GM12878 (cell line): Measurements from ENCODE around the gene ADAMTS7. TPM values are rescaled to one million over a fixed set of nuclear protein-coding genes. Genes with fewer than 3 reads are reported as not detected.

ENCODE experiments used
- ATAC-seq: fragments of 200-7000 bp; cut with Tn5 transposase; 3 replicates; pipeline ENCODE4 v1.9.1; 2020; ENCODE audit warnings: mild to moderate bottlenecking, moderate library complexity
- BruUV-seq: library from RNA; stranded (reverse); fragments of 400-500 nt; replicated peaks from 2 replicates; lab custom pipeline; 2021; lab: Mats Ljungman, UMichigan
- CTCF ChIA-PET: fragments of 300-600 bp; sonication (Branson Sonifier 250); formaldehyde crosslinking; extraction: SDS; loops from one replicate; lab custom pipeline; 2021; ENCODE audit warnings: inconsistent platforms; lab: Yijun Ruan, JAX
- POLR2A ChIA-PET: fragments of 350-600 bp; formaldehyde crosslinking; extraction: SDS; loops from one replicate; lab custom pipeline; 2021; ENCODE audit warnings: inconsistent platforms; lab: Charles Lee
- RAD21 ChIA-PET: fragments of 300-600 bp; sonication (Branson Sonifier 250); formaldehyde crosslinking; loops from one replicate; lab custom pipeline; 2023; ENCODE audit warnings: antibody characterized with exemption; ENCODE audit not compliant: unreplicated experiment; lab: Charles Lee
- SMC1A ChIA-PET: fragments of 300-600 bp; sonication (Branson Sonifier 250); formaldehyde crosslinking; loops from one replicate; lab custom pipeline; 2023; ENCODE audit not compliant: unreplicated experiment, uncharacterized antibody; lab: Charles Lee
- DNase-seq: peaks from one replicate; pipeline ENCODE4 v3.0.0-alpha.2; 2011; ENCODE audit warnings: low read depth, low spot score
- FAIRE-seq: peaks from 3 replicates; lab custom pipeline; 2011; peaks lifted over from hg19 to GRCh38; lab: Jason Lieb, UNC
- H2AFZ ChIP-seq: 2 replicates; pipeline ENCODE4 v1.6.0; 2011; ENCODE audit warnings: low read depth, low read length, control low read depth; ENCODE audit not compliant: control insufficient read depth
- H3K27ac ChIP-seq: 2 replicates; pipeline ENCODE4 v1.5.1; 2011; ENCODE audit warnings: control low read depth; ENCODE audit not compliant: control insufficient read depth, insufficient read depth
- H3K27me3 ChIP-seq, 2 experiments: replicated peaks in 1 of 2; 2 replicates each; pipeline versions ENCODE4 v1.6.0 to v1.6.1; 2011; ENCODE audit warnings: low read length in 1 of 2; ENCODE audit not compliant: control insufficient read depth in 2 of 2, insufficient read depth in 2 of 2
- H3K36me3 ChIP-seq, 2 experiments: 2 replicates each; pipeline ENCODE4 v1.5.1; 2011; ENCODE audit warnings: low read length in 1 of 2; ENCODE audit not compliant: control insufficient read depth in 2 of 2, insufficient read depth in 2 of 2
- H3K4me1 ChIP-seq: 2 replicates; pipeline ENCODE4 v1.6.1; 2011; ENCODE audit warnings: mild to moderate bottlenecking, low read length, moderate library complexity, mixed read lengths; ENCODE audit not compliant: control insufficient read depth, insufficient read depth
- H3K4me2 ChIP-seq: 2 replicates; pipeline ENCODE4 v1.6.0; 2011; ENCODE audit warnings: control low read depth; ENCODE audit not compliant: control insufficient read depth, insufficient read depth
- H3K4me3 ChIP-seq: fragments of 200-600 bp; sonication (generic); 2 replicates; pipeline ENCODE4 v1.5.1; 2016
- H3K79me2 ChIP-seq: 2 replicates; pipeline ENCODE4 v1.6.0; 2011; ENCODE audit warnings: low read length; ENCODE audit not compliant: control insufficient read depth, insufficient read depth
- H3K9ac ChIP-seq: 2 replicates; pipeline ENCODE4 v1.8.0; 2011; ENCODE audit warnings: low read length, control low read depth, mixed read lengths; ENCODE audit not compliant: control insufficient read depth, insufficient read depth
- H3K9me3 ChIP-seq: replicated peaks from 3 replicates; pipeline ENCODE4 v1.5.1; 2011; ENCODE audit warnings: mild to moderate bottlenecking, low read length; ENCODE audit not compliant: control insufficient read depth, insufficient read depth
- H4K20me1 ChIP-seq: 2 replicates; pipeline ENCODE4 v1.6.0; 2011; ENCODE audit not compliant: control insufficient read depth, insufficient read depth
- HSF1 ChIP-seq: fragments of 150-350 bp; IDR thresholded peaks from 2 replicates; pipeline ENCODE4 v1.6.1; 2014; ENCODE audit warnings: mild to moderate bottlenecking, low read depth, low read length
- ZBTB4 ChIP-seq: fragments of 450-650 bp; formaldehyde crosslinking; IDR thresholded peaks from 2 replicates; pipeline ENCODE4 v1.4.0; 2022; ENCODE audit warnings: mild to moderate bottlenecking, moderate library complexity
- WGBS: methylation state at CpG from one replicate; pipeline ENCODE4 v1.1.6; 2016; ENCODE audit warnings: low lambda C conversion rate; ENCODE audit not compliant: insufficient replicate concordance, insufficient coverage; ENCODE audit errors: missing lambda C conversion rate; 5-methylcytosine and 5-hydroxymethylcytosine counted together
- in situ Hi-C: fragments of 300-500 bp; cut with MboI; formaldehyde crosslinking; loops from 9 replicates; pipeline ENCODE4 v1.14.3; 2018; ENCODE audit warnings: mixed read lengths
- intact Hi-C: fragments of 100-400 bp; cut with micrococcal nuclease; formaldehyde crosslinking; loops from one replicate; pipeline ENCODE4 v1.14.2; 2022; ENCODE audit not compliant: unreplicated experiment
- polyA plus RNA-seq, 11 experiments: library from polyadenylated mRNA; depleted of rRNA in 4 of 11; unstranded in 6 of 11; stranded (reverse) in 5 of 11; fragments of >200 nt; fragmentation: Nextera tagmentation in 4 of 11; fragmentation: Illumina TruSeq in 1 of 11; extraction: Ambion mirVana in 4 of 11; extraction: Trizol in 1 of 11; gene quantifications; 1 replicate in 1 of 11; 2 replicates in 10 of 11; pipeline versions ENCODE4 v1.2.1 to v1.2.3, GENCODE V29; 2011 to 2016; ENCODE audit warnings: inconsistent platforms in 2 of 11, missing spikeins in 2 of 11, low read depth in 1 of 11
- total RNA-seq, 4 experiments: library from RNA; depleted of rRNA in 3 of 4; stranded (reverse); fragments of >200 nt in 3 of 4; fragmentation: Illumina TruSeq in 1 of 4; extraction: Trizol in 1 of 4; gene quantifications; 2 replicates each; pipeline versions ENCODE4 v1.2.1 to v1.2.3, GENCODE V29; 2013 to 2021

The ADAMTS7 gene
- total and polyA plus RNA-seq, 10 of the 15 experiments (the other 5 are each of a cell fraction or from before 2014, with no cell fraction given), result 0.03 to 0.28 (median 0.06) TPM; not detected in 6

GRCh38 chr15:78791357-78791756 lies 19.9 kb downstream of the ADAMTS7 start:
- in situ Hi-C loops, result no loop called here
- Histone ChIP-seq H3K4me2 (no peak overlapping the region), H3K36me3 (no peaks in the 10 kb centered on the region), H3K79me2 (no peaks in the 10 kb centered on the region), H2AFZ (no peak overlapping the region), H3K27ac (no peak overlapping the region), H3K9ac (no peak overlapping the region), H4K20me1 (no peaks in the 10 kb centered on the region), H3K27me3 (no peaks in the 10 kb centered on the region), H3K4me1 (no peaks in the 10 kb centered on the region), H3K9me3 (no peaks in the 10 kb centered on the region), H3K4me3 (no peak overlapping the region)
- ATAC-seq, result no peak
- DNase-seq, result no peak
- CTCF ChIA-PET, result no interaction called here
- POLR2A ChIA-PET, result no interaction called here
- FAIRE-seq, result no peak
- RAD21 ChIA-PET, result no interaction called here
- SMC1A ChIA-PET, result no interaction called here
- no TSS peak for BruUV-seq
- 52% methylated on average over 4 of the region's 4 CpGs for WGBS
- intact Hi-C loops, result no loop called here
- no peak for TF ChIP-seq ZBTB4

GRCh38 chr15:78790027-78790426 lies 21.2 kb downstream of the ADAMTS7 start:
- intact Hi-C loops (no loop called here), in situ Hi-C loops (no loop called here)
- H3K27me3 ChIP-seq, result no peaks in the 10 kb centered on the region
- CTCF ChIA-PET, result no interaction called here
- no peak overlapping the region for H3K4me2 ChIP-seq
- POLR2A ChIA-PET, result no interaction called here
- H3K4me1 ChIP-seq, result no peaks in the 10 kb centered on the region
- H2AFZ ChIP-seq, result no peak overlapping the region
- no peak overlapping the region for H3K4me3 ChIP-seq
- no peaks in the 10 kb centered on the region for H4K20me1 ChIP-seq
- DNase-seq (no peak), ATAC-seq (peak; percentile 40; the same call in 2 of the 3 replicates), FAIRE-seq (no peak)
- H3K79me2 ChIP-seq, result no peaks in the 10 kb centered on the region
- WGBS, result 35% methylated on average over 4 of the region's 4 CpGs
- H3K36me3 ChIP-seq, result no peaks in the 10 kb centered on the region
- RAD21 ChIA-PET, result no interaction called here
- no peak overlapping the region for H3K9ac ChIP-seq
- no peak overlapping the region for H3K27ac ChIP-seq
- TF ChIP-seq HSF1, result no peak
- TF ChIP-seq, all 136 proteins: peak for 0
- no peaks in the 10 kb centered on the region for H3K9me3 ChIP-seq
- BruUV-seq, result no TSS peak
- SMC1A ChIA-PET, result no interaction called here
